WTC11 (cell line): ENCODE measurements around the gene FAM161B. TPM values are rescaled to one million over a fixed set of nuclear protein-coding genes. Genes with fewer than 3 reads are reported as not detected.

ENCODE experiments used
- ATAC-seq: fragments of 200-7000 bp; cut with Tn5 transposase; 2 replicates; pipeline ENCODE4 v1.10.0; 2021; ENCODE audit warnings: mild to moderate bottlenecking, moderate library complexity
- CTCF ChIA-PET: fragments of 300-600 bp; sonication (Branson Sonifier 250); formaldehyde crosslinking; loops from one replicate; lab custom pipeline; 2021; ENCODE audit warnings: antibody characterized with exemption; lab: Charles Lee
- POLR2A ChIA-PET: fragments of 350-600 bp; sonication (Branson Sonifier 250); formaldehyde crosslinking; loops from one replicate; lab custom pipeline; 2021; ENCODE audit warnings: antibody characterized with exemption; lab: Charles Lee
- DNase-seq: peaks from one replicate; pipeline ENCODE4 v3.0.0; 2021; ENCODE audit warnings: low spot score
- H3K27ac Mint-ChIP-seq: 2 replicates; pipeline ENCODE4 v1.8.0; 2021; ENCODE audit warnings: mixed read lengths
- H3K27me3 Mint-ChIP-seq: 2 replicates; pipeline ENCODE4 v1.8.0; 2021; ENCODE audit warnings: low read depth, mild to moderate bottlenecking, moderate library complexity, mixed read lengths
- H3K36me3 Mint-ChIP-seq: 2 replicates; pipeline ENCODE4 v1.8.0; 2021; ENCODE audit warnings: mixed read lengths
- H3K4me1 Mint-ChIP-seq: 2 replicates; pipeline ENCODE4 v1.8.0; 2022; ENCODE audit warnings: mixed read lengths
- H3K4me3 Mint-ChIP-seq: 2 replicates; pipeline ENCODE4 v1.8.0; 2021; ENCODE audit warnings: mild to moderate bottlenecking, moderate library complexity, mixed read lengths
- H3K9me3 Mint-ChIP-seq: 2 replicates; pipeline ENCODE4 v1.8.0; 2021; ENCODE audit warnings: mixed read lengths
- ATF1 ChIP-seq: sonication (generic); formaldehyde crosslinking; IDR thresholded peaks from 2 replicates; pipeline ENCODE4 v1.8.1; 2023; ENCODE audit warnings: mild to moderate bottlenecking, moderate library complexity, missing genetic modification reagents
- ATF3 ChIP-seq: sonication (generic); formaldehyde crosslinking; conservative IDR thresholded peaks from 2 replicates; pipeline ENCODE4 v1.8.1; 2022; ENCODE audit warnings: mild to moderate bottlenecking, missing genetic modification reagents
- CTCF ChIP-seq: fragments of 200-600 bp; IDR thresholded peaks from 2 replicates; pipeline ENCODE4 v1.8.0; 2022; ENCODE audit warnings: antibody characterized with exemption
- ERG ChIP-seq: fragments of 250-450 bp; sonication (Bioruptor Pico); IDR thresholded peaks from 2 replicates; pipeline ENCODE4 v1.8.0; 2021; ENCODE audit warnings: mild to moderate bottlenecking
- FOXP1 ChIP-seq: sonication (generic); formaldehyde crosslinking; IDR thresholded peaks from 2 replicates; pipeline ENCODE4 v1.8.0; 2022; ENCODE audit warnings: missing genetic modification reagents, mild to moderate bottlenecking, moderate library complexity, borderline replicate concordance
- GABPB1 ChIP-seq: sonication (generic); formaldehyde crosslinking; IDR thresholded peaks from 2 replicates; pipeline ENCODE4 v1.8.1; 2023; ENCODE audit warnings: mild to moderate bottlenecking, missing genetic modification reagents
- GTF2I ChIP-seq: fragments of 250-450 bp; sonication (Bioruptor Pico); conservative IDR thresholded peaks from 2 replicates; pipeline ENCODE4 v1.4.0; 2021; ENCODE audit warnings: mild to moderate bottlenecking
- IRF2 ChIP-seq: sonication (generic); formaldehyde crosslinking; IDR thresholded peaks from 2 replicates; pipeline ENCODE4 v1.8.0; 2022; ENCODE audit warnings: low read depth, missing genetic modification reagents, borderline replicate concordance
- MLX ChIP-seq: sonication (generic); formaldehyde crosslinking; IDR thresholded peaks from 2 replicates; pipeline ENCODE4 v1.8.1; 2023; ENCODE audit warnings: mild to moderate bottlenecking, missing genetic modification reagents, moderate library complexity
- NFATC4 ChIP-seq: fragments of 250-450 bp; sonication (Bioruptor Pico); IDR thresholded peaks from 2 replicates; pipeline ENCODE4 v1.9.0; 2021; ENCODE audit warnings: mild to moderate bottlenecking
- NFE2L1 ChIP-seq: sonication (generic); formaldehyde crosslinking; IDR thresholded peaks from 2 replicates; pipeline ENCODE4 v1.8.1; 2023; ENCODE audit warnings: missing genetic modification reagents
- NFYB ChIP-seq: sonication (generic); formaldehyde crosslinking; conservative IDR thresholded peaks from 2 replicates; pipeline ENCODE4 v1.8.0; 2022; ENCODE audit warnings: low read depth, missing genetic modification reagents
- OVOL2 ChIP-seq: fragments of 250-450 bp; sonication (Bioruptor Pico); IDR thresholded peaks from 2 replicates; pipeline ENCODE4 v1.9.0; 2021; ENCODE audit warnings: mild to moderate bottlenecking, borderline replicate concordance
- RORB ChIP-seq: fragments of 250-450 bp; sonication (Bioruptor Pico); IDR thresholded peaks from 2 replicates; pipeline ENCODE4 v1.9.0; 2021; ENCODE audit warnings: mild to moderate bottlenecking
- SMAD3 ChIP-seq: sonication (generic); formaldehyde crosslinking; IDR thresholded peaks from 2 replicates; pipeline ENCODE4 v1.8.0; 2022; ENCODE audit warnings: missing genetic modification reagents, mild to moderate bottlenecking, borderline replicate concordance
- TCF7 ChIP-seq: sonication (generic); formaldehyde crosslinking; IDR thresholded peaks from 2 replicates; pipeline ENCODE4 v1.8.0; 2022; ENCODE audit warnings: mild to moderate bottlenecking, low read depth, missing genetic modification reagents, moderate library complexity
- ZMAT4 ChIP-seq: fragments of 250-450 bp; sonication (Bioruptor Pico); IDR thresholded peaks from 2 replicates; pipeline ENCODE4 v1.9.0; 2021; ENCODE audit warnings: mild to moderate bottlenecking
- ZNF219 ChIP-seq: sonication (generic); formaldehyde crosslinking; IDR thresholded peaks from 2 replicates; pipeline ENCODE4 v1.8.0; 2023; ENCODE audit warnings: missing genetic modification reagents, mild to moderate bottlenecking, borderline replicate concordance
- ZNF317 ChIP-seq: sonication (generic); formaldehyde crosslinking; IDR thresholded peaks from 2 replicates; pipeline ENCODE4 v1.8.1; 2023; ENCODE audit warnings: low read depth, mild to moderate bottlenecking, moderate library complexity, missing genetic modification reagents, borderline replicate concordance
- ZNF423 ChIP-seq: fragments of 250-450 bp; sonication (Bioruptor Pico); IDR thresholded peaks from 2 replicates; pipeline ENCODE4 v2.1.2; 2022; ENCODE audit warnings: mild to moderate bottlenecking, moderate library complexity
- ZNF425 ChIP-seq: fragments of 250-450 bp; sonication (Bioruptor Pico); conservative IDR thresholded peaks from 2 replicates; pipeline ENCODE4 v1.9.0; 2021; ENCODE audit warnings: mild to moderate bottlenecking
- total RNA-seq: library from RNA; stranded (reverse); gene quantifications from 3 replicates; pipeline ENCODE4 v1.2.3, GENCODE V29; 2021

The FAM161B gene
- total RNA-seq, 1 experiment from 2014 or later, result 0.26 TPM

GRCh38 chr14:73961192-73961591 lies 11.3 kb upstream of the FAM161B start (continued):
- TF ChIP-seq FOXP1, result no peak

GRCh38 chr14:73958591-73958990 lies 8.7 kb upstream of the FAM161B start:
- Mint-ChIP-seq H3K4me3 (no peak overlapping the region), H3K27ac (peak overlapping the region; percentile 66; the same call in 1 of the 2 replicates), H3K36me3 (peaks cover 24% of the 10 kb centered on the region), H3K27me3 (no peaks in the 10 kb centered on the region), H3K4me1 (no peaks in the 10 kb centered on the region), H3K9me3 (no peaks in the 10 kb centered on the region)
- DNase-seq (no peak), ATAC-seq (no peak)
- TF ChIP-seq NFE2L1 (no peak), ATF3 (CRISPR knock-in tag) (no peak), SMAD3 (CRISPR knock-in tag) (no peak), MLX (no peak), NFATC4 (CRISPR knock-in tag) (no peak), ZNF219 (CRISPR knock-in tag) (no peak), GTF2I (no peak), NFYB (CRISPR knock-in tag) (no peak), RORB (CRISPR knock-in tag) (no peak), ZMAT4 (CRISPR knock-in tag) (no peak), ZNF423 (CRISPR knock-in tag) (no peak)
- ChIA-PET CTCF (interaction anchor here (0.9 kb wide), 1 partner anchor 9 kb away, joined by 3 read pairs; the partner anchor contains the start of gene FAM161B), POLR2A (no interaction called here)

- H3K27me3 Mint-ChIP-seq, result no peaks in the 10 kb centered on the region
- DNase-seq (no peak), ATAC-seq (no peak)
- H3K27ac Mint-ChIP-seq, result no peak overlapping the region
- peaks cover 3% of the 10 kb centered on the region for H3K4me1 Mint-ChIP-seq
- H3K4me3 Mint-ChIP-seq, result no peak overlapping the region
- H3K36me3 Mint-ChIP-seq, result peaks cover 12% of the 10 kb centered on the region
- H3K9me3 Mint-ChIP-seq, result no peaks in the 10 kb centered on the region
- ChIA-PET CTCF (no interaction called here), POLR2A (no interaction called here)
- no peak for TF ChIP-seq ATF1 (CRISPR knock-in tag)
- TF ChIP-seq TCF7 (CRISPR knock-in tag), result no peak
- no peak for TF ChIP-seq ERG (CRISPR knock-in tag)
Measured at GRCh38 chr14:73955674-73956073, 5.8 kb upstream of the FAM161B start.

- POLR2A ChIA-PET, result no interaction called here
- peaks cover 6% of the 10 kb centered on the region for H3K4me1 Mint-ChIP-seq
- no peaks in the 10 kb centered on the region for H3K27me3 Mint-ChIP-seq
- no peak for ATAC-seq
- no peak overlapping the region for H3K4me3 Mint-ChIP-seq
- peaks cover 9% of the 10 kb centered on the region for H3K36me3 Mint-ChIP-seq
- H3K27ac Mint-ChIP-seq, result no peak overlapping the region
- H3K9me3 Mint-ChIP-seq, result no peaks in the 10 kb centered on the region
- no peak for DNase-seq
- CTCF ChIA-PET, result no interaction called here
- TF ChIP-seq ATF1 (CRISPR knock-in tag) (no peak), GABPB1 (CRISPR knock-in tag) (no peak), IRF2 (CRISPR knock-in tag) (no peak), ZNF317 (no peak), MLX (no peak), ZNF425 (CRISPR knock-in tag) (no peak), OVOL2 (CRISPR knock-in tag) (no peak), NFATC4 (CRISPR knock-in tag) (no peak), NFYB (CRISPR knock-in tag) (no peak), CTCF (no peak), ERG (CRISPR knock-in tag) (no peak)
Measured at GRCh38 chr14:73953731-73954130, 3.8 kb upstream of the FAM161B start.
